GM18861 (cell line): Measurements from ENCODE around the gene VEPH1.

Experiments
- ATAC-seq: cut with Tn5 transposase; IDR thresholded peaks from one replicate; pipeline ENCODE4 v1.9.1; 2021; ENCODE audit not compliant: unreplicated experiment

The VEPH1 gene

GRCh38 chr3:157390713-157391515 lies 112.3 kb downstream of the VEPH1 start:
- no peak for ATAC-seq

- no peak for ATAC-seq
Measured at GRCh38 chr3:157388976-157389375, 114.2 kb downstream of the VEPH1 start.

- ATAC-seq = no peak
Measured at GRCh38 chr3:157387708-157388435, 115.3 kb downstream of the VEPH1 start.

GRCh38 chr3:157384491-157384890 lies 118.7 kb downstream of the VEPH1 start:
- no peak for ATAC-seq

GRCh38 chr3:157384031-157384430 lies 119.2 kb downstream of the VEPH1 start:
- no peak for ATAC-seq

- no peak for ATAC-seq
Measured at GRCh38 chr3:157381606-157382005, 121.6 kb downstream of the VEPH1 start.

GRCh38 chr3:157379525-157380140 lies 123.6 kb downstream of the VEPH1 start:
- ATAC-seq = no peak

- ATAC-seq = no peak
Measured at GRCh38 chr3:157376603-157377300, 126.5 kb downstream of the VEPH1 start.

GRCh38 chr3:157375342-157375986 lies 127.8 kb downstream of the VEPH1 start:
- no peak for ATAC-seq

- ATAC-seq = no peak
Measured at GRCh38 chr3:157374933-157375332, 128.3 kb downstream of the VEPH1 start.

- no peak for ATAC-seq
Measured at GRCh38 chr3:157373783-157374182, 129.4 kb downstream of the VEPH1 start.

- ATAC-seq = no peak
Measured at GRCh38 chr3:157370867-157371266, 132.3 kb downstream of the VEPH1 start.

GRCh38 chr3:157369727-157370421 lies 133.3 kb downstream of the VEPH1 start:
- no peak for ATAC-seq

- no peak for ATAC-seq
Measured at GRCh38 chr3:157368171-157368570, 135.0 kb downstream of the VEPH1 start.

- no peak for ATAC-seq
Measured at GRCh38 chr3:157363393-157363792, 139.8 kb downstream of the VEPH1 start.

GRCh38 chr3:157362348-157362747 lies 140.9 kb downstream of the VEPH1 start:
- no peak for ATAC-seq

- no peak for ATAC-seq
Measured at GRCh38 chr3:157360044-157360443, 143.2 kb downstream of the VEPH1 start.

- ATAC-seq = no peak
Measured at GRCh38 chr3:157356541-157356940, 146.7 kb downstream of the VEPH1 start.

- no peak for ATAC-seq
Measured at GRCh38 chr3:157355276-157355675, 147.9 kb downstream of the VEPH1 start.

- no peak for ATAC-seq
Measured at GRCh38 chr3:157354722-157355121, 148.5 kb downstream of the VEPH1 start.
